GM12865 (cell line): ENCODE data around the gene PRKCE.

Experiments used
- DNase-seq: peaks from one replicate; pipeline ENCODE4 v3.0.0; 2010; ENCODE audit warnings: low read depth
- H3K4me3 ChIP-seq: 2 replicates; pipeline ENCODE4 v1.5.1; 2011; ENCODE audit warnings: mild to moderate bottlenecking, low read depth, low read length, control low read depth
- CTCF ChIP-seq: IDR thresholded peaks from 2 replicates; pipeline ENCODE4 v1.5.1; 2011; ENCODE audit warnings: low read length, control low read depth, low read depth, inconsistent platforms; ENCODE audit not compliant: insufficient read depth; ENCODE audit errors: missing control alignments

The PRKCE gene

DNA sequence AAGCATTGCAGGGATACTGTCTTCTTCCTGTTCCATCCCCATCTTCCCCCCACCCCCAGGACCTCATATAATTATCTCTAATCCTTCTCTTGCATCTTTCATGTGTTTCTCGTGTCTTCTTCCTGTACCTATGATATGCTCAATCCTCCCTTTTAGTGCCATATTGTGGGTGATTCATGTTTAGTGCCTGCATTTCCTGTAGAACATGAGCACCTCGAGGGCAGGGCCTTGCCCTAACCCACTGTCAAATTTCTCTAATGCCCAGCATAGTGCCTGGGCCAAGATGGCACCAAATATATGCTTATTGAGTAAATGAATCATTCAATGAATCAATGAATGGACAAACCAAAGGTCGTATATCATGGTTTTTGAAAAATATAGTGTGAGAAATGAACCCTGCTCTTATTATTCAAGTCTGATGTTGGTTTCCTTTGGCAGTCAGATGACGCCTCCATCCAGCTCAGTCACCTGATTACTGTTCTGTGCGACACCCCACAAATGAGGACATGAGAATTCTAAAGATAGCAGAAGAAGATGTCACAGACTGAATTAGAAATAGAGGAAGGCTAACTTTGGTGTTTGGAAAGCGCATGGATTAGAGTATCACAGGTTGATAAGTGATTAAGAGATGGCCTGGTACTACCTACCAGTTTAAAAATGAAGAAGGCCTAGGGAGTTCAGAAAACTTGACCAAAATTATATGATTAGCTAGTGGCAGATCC lies 278.4 kb downstream of the PRKCE start:
- no peak for TF ChIP-seq CTCF
- H3K4me3 ChIP-seq, result no peak overlapping the region
- DNase-seq, result no peak

GRCh38 chr2:45930396-45930792 lies 278.9 kb downstream of the PRKCE start:
- no peak for DNase-seq
- H3K4me3 ChIP-seq, result no peak overlapping the region
- TF ChIP-seq CTCF, result no peak

DNA sequence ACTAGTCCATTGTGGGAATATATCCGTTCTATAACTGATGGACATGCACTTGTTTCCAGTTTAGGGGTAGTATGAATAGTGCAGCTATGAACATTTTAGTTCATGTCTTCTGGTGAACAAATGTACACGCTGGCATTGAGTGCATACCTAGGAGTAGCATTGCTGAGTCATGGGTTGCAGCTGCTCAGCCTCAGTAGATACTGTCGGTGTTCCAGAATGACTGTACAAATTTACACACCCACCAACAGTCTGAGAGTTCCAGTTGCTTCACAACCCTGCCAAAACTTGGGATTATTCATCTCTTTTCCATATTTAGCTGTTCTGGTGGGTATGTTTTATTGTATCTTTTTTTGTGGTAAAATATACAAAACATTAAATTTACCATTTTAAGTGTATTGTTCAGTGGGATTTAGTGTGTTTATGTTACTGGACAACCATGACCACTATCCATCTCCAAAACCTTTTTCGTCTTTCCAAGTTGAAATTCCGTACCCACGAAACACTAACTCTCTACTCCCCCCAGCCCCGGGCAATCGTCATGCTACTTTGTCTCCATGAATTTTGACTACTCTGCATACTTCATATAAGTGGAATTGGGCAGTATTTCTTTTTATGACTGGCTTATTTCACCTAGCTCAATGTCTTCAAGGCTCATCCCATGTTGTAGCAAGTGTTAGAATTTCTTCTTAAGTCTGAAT lies 281.0 kb downstream of the PRKCE start:
- TF ChIP-seq CTCF, result no peak
- no peak overlapping the region for H3K4me3 ChIP-seq
- DNase-seq, result no peak

DNA sequence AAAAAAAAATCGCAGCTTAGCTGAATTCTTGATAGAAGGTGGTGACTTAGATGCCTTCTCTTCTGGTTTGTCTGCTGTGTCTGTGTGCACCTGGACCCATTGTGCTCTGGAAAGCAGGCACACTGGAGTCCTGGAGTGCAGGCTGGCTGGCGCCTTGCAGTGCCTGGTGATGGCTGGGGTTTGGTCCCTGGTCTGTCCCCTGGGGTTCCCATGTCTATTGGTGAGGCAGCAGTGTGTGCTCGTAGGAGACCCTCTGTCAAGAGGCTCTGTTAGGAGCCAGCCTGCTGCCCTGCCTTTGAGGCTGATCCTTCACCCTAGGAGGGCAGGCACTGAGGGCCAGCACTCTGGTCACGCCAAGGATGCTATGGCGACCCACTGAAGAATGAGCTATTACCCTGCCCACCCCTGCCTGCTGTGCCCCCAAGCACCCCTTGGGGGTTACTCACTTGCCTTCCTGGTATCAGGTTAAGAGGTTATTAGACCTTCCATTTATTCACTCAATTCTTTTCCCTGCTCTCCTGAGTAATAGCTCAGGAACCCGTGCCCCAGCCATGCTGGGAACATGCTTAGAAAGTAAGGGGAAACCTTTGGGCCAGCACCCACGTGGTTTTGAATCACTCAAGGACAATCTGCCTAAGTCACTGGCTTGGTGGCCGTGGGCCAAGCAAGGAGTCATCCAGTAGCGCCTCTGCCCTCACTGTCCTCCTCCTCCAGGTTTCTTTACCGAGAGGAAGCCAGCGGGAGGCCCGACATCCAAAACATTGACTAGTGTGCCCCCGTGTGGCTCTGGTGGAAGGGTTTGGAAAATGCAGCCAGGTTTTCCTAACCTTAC lies 284.5 kb downstream of the PRKCE start:
- TF ChIP-seq CTCF, result peak; percentile 63
- no peak overlapping the region for H3K4me3 ChIP-seq
- DNase-seq, result peak; percentile 78

DNA sequence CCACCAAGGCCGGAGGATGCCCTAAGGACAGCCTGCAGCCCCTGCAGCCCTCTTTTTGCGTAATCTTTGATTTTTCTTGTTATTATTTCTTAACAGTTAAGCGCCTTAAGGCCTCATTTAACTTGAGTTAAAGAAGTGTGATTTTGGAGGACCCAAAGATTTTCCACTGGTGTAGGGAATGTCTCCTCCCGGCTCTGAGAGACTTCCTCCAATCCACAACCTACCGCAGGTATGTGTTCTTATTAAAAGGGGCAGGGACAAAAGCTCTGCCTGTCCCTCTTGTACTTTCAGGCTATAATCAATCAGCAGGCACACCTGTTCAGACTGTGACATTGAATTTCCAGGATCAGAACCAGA lies 285.1 kb downstream of the PRKCE start:
- no peak for DNase-seq
- no peak for TF ChIP-seq CTCF
- no peak overlapping the region for H3K4me3 ChIP-seq

GRCh38 chr2:45937990-45938389 lies 286.5 kb downstream of the PRKCE start:
- DNase-seq, result no peak
- no peak for TF ChIP-seq CTCF
- no peak overlapping the region for H3K4me3 ChIP-seq
